ENCODE measurements around the gene TEX53.

DNA sequence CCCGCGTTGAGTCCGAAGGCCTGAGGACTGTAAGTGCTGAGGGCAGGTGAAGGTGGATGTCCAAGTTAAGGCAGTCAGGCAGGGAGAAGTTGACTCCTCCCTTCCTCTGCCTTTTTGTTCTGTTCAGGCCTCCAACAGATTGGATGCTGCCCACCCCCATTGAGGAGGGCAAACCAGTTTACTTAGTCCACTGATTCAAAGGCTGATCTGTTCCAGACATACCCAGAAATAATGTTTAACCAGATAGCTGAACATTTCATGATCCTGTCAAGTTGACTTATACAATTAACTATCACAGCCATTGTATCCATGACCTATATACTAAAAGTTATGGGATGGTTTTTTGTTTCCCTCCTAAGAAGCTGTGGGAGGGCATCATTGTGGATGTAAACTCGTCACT lies 32.7 kb upstream of the TEX53 start:
- TF ChIP-seq, protein P1, sequence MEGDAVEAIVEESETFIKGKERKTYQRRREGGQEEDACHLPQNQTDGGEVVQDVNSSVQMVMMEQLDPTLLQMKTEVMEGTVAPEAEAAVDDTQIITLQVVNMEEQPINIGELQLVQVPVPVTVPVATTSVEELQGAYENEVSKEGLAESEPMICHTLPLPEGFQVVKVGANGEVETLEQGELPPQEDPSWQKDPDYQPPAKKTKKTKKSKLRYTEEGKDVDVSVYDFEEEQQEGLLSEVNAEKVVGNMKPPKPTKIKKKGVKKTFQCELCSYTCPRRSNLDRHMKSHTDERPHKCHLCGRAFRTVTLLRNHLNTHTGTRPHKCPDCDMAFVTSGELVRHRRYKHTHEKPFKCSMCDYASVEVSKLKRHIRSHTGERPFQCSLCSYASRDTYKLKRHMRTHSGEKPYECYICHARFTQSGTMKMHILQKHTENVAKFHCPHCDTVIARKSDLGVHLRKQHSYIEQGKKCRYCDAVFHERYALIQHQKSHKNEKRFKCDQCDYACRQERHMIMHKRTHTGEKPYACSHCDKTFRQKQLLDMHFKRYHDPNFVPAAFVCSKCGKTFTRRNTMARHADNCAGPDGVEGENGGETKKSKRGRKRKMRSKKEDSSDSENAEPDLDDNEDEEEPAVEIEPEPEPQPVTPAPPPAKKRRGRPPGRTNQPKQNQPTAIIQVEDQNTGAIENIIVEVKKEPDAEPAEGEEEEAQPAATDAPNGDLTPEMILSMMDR (IDR thresholded peaks at IDR 0.05): no peak
- no peak for TF ChIP-seq POLR2A (IDR thresholded peaks at IDR 0.05)
